Stimulated activated CD4-positive, alpha-beta T cell treated with anti-CD3 and anti-CD28 coated beads, Interleukin-4, amount 100 ng/mL, for 48 hours (primary cell): ENCODE measurements around the gene MYH13.

Experiments used
- DNase-seq, 2 donors: peaks; one replicate each; pipeline ENCODE4 v3.0.0-alpha.2; 2020; ENCODE audit warnings: low read depth in 2 of 2

MYH13 gene

DNA sequence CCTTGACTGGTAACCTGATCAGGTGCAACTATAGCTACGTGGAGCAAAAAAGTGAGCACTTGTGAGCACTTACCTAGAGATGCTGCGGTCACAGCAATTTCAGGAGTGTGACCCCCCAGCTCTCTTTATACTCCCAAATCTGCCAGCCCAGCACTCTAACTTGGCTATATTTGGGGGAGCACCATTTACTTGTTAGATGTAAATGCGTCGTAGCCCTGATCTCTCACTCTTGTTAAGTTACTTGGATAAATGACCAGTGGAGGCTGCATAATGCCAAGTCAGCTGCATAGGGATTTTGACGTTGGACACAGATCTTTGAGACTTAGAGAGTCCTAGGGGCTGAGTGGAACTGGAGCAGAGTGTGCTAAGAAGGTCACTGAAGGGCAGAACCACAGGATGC is at the start of gene MYH13:
MYH13 (minus strand) TSS at position 101 of the 400 bp plus-strand sequence. CDS start 8,476 bp downstream, outside the sequence.
- DNase-seq, result no peak

DNA sequence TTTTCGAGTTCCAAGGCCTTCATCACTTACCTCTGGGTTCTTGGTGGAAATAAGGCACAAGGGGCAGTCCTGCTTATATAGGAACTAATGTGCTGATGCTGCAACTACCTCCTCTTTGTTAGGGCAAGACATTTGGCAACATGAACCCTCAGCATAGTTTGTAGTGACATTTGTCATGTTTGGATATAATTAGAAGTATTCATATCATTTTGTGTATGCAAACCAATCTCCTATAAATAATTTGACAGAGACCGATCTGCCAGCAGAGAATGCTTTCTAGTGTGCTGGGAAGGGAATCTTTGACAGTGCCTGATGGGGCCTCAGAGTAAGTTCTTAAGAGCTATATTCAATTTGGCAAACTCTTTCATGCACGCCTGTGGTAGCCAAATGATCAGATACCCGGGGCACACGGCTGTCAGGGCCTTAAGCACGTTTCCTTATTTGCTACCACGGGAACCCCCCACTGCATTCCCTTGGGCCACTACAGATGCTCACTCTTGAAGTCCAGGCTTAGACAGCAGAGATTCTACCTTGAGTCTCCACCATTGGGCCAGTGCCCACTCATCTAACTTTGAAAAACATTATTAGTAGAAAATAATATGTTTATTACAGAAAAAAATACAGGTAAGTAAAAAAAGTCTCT is 49.2 kb upstream of the MYH13 start, which contains the start of gene MYH8:
MYH8 (minus strand) TSS at position 51 of the 643 bp plus-strand sequence. CDS start 1,723 bp downstream, outside the sequence.
- no peak for DNase-seq

DNA sequence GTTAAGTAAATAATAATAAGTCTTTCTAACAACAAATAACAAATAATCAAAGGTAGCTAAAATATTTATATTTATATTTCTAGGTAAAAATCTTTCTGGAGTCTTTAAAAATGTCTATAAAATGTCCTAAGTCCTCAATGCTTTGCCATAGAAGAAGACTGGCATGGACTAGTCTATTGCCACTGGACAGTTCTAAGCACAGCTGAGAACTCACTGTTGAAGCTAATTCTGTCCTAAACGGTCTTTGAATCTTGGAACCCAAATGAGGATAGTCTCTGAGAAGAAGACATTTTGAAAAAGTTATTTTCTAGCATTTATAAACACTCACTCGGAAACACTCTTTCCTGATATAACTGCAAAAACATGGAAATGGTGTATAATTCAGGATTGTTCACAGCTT is 48.4 kb upstream of the MYH13 start:
- no peak for DNase-seq

DNA sequence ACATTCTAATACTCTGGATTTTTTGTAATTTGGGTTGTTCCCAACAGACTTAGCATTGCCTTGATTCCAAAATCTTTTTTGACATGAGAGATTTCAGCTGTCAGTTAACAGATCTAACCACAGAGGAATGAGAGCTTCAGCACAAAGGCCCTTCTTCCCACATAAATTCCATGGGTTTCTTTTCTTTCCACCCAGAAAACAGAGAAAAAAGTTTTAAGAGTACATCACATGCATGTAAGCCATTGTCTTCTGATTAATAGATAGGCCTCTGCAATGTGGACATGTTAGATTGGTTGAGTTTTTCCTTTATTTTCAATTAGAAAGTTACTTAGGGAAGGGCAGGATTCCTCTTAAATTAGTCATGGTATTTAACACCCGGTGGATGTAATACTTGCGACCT is 48.0 kb upstream of the MYH13 start:
- no peak for DNase-seq

DNA sequence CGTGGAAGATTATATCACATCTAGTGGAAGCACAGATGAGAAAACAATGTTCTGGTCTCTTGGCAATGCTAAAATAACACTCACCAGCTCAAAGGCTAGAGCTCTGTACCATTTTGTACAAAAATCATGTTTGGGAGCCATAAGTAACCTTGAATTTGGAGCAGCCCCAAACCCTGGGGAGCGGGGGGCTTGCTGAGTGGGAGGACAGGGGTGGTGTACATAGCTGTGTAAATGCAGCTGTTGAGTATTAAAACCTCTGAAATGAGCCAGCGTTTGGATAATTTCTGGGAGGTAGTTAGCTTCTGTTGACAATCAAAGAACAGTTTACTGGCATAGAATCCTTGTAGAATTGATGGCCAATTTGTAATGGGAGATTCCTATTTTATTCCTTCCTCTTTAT is 44.6 kb upstream of the MYH13 start:
- no peak for DNase-seq

DNA sequence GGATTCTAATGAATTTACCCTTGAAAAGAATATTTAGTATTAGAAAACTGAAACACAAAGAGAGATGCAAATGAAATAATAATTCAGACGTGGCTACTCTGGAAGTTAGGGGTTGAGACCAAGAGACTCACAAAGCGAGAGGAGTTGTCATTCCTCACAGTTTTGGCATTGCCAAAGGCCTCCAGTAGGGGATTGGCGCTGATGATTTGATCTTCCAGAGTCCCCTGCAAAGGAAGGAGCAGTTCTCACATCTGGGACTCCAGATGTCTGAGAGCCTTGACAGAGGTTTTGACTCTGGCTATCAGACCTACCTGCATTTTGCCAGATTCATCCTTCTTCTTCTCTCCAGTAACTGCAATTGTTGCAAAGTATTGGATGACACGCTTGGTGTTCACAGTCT is 42.4 kb upstream of the MYH13 start:
- DNase-seq, result no peak

DNA sequence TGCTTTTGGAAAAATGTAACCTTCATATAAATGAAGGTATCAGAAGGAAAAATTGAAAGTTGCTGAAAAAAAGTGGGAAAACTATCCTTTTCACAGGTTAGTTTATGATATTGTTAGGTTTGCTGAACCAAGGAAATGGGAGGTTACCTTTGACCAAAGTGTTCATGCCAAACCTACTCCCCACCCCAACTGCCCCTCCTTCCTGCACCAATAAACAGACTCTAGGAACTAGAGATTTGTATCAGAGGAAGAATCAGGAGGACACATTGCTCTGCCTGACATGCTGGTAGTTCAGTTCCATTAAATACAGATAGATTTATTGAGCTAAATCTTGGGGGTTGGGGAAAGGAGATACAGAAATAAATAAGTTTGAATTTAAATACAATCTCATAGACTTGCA is 30.8 kb upstream of the MYH13 start:
- no peak for DNase-seq

DNA sequence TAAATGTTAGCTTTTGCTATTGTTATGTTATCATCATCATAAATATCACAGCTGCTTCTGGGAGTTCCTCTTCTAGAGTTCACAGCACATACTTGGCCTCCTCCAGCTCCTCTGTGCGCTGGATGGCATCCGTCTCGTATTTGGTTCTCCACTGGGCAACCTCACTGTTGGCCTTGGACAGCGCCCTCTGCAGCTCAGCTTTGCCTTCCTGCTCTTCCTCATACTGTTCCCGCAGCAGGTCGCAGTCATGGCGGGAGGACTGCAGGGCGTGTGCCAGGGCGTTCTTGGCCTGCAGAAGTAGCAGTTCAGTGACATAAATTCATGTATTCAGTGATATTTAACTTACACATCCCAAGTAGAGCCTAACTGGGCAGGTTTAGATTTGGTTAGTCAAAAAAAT is 25.5 kb upstream of the MYH13 start:
- DNase-seq, result no peak

DNA sequence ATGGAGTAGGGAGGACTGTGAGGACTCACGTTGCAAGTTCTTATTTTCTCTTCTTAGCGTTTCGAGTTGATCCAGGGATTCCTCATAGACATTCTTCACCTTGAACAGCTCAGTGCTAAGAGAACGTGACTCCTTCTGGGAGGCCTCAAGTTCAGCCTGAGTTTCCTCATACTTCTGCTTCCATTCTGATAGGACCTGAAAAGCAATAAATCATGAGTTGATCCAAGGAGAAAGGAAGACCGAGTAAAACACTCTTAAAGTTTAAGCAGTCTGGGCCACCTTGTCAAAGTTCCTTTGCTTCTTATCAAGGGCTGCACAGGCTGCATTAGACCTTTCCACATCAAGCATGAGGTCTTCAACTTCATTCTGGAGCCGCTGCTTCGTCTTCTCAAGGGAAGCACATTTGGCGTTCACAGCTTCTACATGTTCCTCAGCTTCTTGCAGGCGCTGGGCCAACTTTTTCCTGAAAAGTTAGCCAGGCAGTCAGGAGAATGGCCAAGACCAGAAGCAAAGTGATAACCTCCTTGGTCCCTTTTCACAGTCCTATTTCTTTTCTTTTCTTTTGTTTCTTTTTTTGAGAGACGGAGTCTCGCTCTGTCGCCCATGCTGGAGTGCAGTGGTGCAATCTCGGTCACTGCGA is 23.8 kb upstream of the MYH13 start:
- no peak for DNase-seq

DNA sequence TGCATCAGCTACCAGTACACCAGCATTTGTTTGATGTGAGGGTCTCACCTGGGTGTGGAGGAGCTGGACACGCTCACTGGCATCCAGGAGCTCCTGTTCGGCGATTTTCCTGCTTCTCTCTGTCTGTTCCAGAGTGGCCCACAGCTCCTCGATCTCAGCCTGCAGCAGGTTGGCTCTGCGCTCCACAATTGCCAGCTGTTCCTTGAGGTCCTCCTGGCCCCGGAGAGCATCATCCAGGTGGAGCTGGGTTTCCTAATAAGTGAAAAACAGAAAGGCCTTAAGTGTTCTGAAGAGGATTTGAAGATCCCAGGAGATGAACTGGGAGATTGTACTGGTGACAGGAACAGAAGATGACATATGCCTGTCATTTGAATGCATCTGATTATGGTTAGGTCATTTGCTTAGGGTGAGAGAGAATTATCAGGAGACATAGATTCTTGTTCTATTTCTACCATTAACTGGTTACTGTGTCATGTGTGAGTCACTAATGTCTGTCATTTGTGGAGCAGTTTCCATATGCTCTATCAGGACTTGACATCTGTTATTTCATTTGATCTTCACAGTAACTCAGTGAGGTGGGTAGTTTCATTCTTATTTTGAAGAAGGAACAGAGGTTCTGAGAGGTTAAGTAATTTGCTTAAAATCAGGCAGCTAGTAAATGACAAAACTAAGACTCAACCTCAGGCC is 21.5 kb upstream of the MYH13 start:
- no peak for DNase-seq

DNA sequence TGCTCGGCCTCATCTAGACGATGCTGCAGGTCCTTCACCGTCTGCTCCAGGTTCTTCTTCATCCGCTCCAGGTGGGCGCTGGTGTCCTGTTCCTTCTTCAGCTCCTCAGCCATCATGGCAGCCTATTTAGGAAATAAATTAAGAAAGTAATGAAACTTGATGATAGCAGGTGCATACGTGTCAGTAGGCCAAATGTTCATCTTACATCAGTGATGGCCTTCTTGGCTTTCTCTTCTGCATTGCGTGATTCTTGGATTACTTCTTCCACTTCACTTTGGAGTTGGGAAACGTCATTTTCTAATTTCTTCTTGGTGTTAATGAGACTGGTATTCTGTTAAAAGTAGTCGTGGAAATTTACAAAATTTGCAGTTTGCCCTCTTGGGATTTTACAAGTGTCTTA is 20.1 kb upstream of the MYH13 start:
- DNase-seq, result no peak

DNA sequence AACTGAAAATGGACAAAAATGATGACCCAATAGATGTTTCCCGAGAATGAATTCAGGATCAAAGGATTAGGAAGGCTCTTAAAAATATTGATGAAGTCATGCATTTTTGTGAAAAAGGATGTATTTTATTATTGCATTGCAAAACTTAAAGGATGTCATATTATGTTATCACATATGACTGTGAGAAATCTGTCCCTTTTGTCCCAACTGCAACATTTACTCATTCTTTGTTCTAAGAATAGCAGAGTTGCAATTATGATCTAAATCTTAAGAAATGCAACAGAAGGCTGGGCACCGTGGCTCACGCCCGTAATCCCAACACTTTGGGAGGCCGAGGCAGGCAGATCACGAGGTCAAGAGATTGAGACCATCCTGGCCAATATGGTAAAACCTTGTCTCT is 13.1 kb upstream of the MYH13 start:
- no peak for DNase-seq

DNA sequence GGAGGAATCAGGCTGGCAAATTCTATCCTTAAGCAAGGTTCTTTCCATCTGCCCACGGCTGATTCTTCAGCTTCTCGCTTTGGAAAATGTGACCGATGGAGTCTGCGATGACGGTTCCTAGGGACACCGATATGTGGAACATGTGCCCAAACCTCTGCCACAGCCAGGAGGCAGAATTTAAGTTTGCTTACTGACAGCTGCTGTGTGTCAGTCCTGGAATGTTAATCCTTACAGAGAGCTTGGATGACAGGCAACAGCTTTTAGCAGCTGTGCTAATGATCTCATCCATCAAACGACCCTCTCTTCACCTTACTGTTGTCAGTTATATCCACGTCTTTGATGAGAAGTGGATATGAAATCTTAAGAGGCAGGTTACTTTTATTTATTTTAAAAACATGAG is 11.4 kb upstream of the MYH13 start:
- DNase-seq, result no peak

DNA sequence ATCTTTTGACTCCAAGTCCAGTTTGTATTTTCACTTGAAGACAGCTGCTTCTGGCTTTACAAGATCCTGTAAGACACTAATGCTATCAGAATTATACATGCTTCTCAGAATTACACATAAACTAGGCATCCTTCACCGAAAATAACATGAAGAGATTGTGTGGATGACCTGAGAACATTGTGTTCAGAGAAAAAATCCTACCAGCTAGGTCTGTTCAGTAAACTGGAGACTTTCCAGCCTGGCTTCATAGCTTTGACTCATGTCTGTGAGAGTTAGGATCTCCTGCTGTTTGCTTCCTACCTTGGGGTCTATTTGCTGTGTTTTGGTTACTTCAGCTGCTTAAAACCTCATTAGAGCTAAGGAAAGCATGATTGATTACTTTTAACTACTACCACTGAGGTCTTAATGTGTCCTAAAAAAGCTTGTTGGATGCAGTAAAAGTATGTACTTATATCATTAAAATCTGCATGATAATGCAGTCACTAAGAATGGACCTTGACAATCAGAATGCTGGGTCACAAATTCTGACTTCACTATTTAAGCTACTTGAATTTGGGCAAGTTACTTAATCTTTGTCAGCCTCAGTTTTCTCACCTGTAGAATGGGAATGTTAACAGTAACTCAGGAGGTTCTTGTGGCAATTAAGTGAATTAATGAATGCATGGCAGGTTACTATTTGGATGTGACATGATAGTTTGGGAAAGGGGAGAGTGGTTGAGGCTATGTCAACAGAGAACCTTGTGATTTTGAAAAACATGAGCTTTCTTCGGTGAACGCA is 8.0 kb upstream of the MYH13 start:
- DNase-seq, result no peak

DNA sequence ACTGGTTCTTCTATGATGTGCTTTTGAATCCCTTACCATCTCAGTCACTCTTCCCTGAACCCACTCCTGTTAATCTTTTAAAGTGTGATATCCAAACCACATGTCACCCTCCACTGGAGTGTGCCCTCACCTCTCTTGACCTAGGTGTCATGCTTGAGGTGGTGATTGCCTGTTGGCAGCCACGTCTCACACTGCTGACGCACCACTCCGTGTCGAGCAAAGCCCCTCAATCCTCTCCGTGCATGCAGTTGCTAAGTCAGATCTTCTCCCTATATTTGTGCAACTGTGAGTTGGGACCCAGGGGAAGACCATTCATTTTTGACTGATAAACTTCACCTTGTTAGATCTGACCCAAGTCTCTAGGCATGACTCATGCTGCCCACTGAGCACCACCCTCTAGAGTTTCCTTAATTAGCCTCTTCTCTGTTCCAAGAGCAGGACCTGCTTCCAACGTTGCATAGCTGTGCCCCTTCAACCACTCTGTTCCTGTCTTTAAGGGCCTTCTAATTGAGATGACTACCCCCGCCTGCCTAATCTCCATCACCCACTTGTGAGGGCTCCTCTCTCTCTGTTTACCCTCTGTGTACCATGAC is 2.7 kb downstream of the MYH13 start:
- DNase-seq, result no peak

DNA sequence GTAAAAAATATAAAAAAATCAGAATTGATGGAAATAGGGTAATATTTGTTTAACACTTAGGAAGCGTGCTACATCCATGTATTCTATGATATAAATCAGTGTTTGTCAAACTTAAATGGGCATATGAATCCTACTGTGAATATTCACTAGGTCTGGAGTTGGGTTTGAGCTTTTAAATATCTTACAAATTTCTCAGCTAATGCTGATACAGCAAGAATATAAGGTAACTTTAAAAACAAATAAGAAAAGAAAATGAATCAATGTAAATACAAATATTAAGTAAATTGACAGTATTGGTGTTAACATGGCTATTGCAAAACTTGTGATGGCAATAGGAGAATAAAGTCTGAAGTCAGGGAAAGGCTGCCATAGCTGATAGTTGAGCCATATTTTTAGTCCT is 3.6 kb downstream of the MYH13 start:
- DNase-seq, result no peak

DNA sequence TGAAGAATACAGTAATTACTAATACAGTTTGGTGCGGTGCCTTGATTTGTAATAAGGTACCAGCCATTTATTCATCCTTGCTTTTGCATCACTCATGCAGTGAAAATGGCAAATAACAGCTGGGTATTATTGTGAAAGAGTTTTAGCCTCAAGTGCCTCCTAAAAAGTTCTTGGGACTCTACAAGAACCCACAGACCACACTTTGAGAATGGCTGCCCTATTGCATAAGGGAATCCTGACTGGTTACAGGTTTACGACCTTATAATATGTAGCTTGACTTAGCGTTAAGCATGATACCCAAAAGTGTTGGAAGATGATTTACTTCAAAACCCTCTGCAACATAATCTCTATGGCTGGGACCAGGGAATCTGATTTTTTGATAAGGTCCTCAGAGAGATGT is 4.2 kb downstream of the MYH13 start:
- no peak for DNase-seq

DNA sequence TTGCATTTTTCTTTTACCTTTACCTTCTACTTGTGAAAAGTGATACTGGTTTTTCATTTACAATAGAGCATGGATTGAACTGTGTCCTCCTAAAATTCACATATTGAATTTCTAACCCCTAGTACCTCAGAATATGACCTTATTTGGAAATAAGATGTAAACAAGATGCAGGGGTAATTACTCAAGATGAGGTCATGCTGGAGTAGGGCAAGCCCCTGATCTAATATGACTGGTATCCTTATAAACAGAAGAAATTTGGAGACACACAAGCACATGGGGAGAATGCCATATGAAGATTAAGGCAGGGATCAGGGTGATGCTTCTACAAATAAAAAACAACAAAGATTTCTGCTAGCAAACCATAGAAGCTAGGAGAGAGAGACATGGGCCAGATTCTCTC is 12.2 kb downstream of the MYH13 start:
- no peak for DNase-seq

DNA sequence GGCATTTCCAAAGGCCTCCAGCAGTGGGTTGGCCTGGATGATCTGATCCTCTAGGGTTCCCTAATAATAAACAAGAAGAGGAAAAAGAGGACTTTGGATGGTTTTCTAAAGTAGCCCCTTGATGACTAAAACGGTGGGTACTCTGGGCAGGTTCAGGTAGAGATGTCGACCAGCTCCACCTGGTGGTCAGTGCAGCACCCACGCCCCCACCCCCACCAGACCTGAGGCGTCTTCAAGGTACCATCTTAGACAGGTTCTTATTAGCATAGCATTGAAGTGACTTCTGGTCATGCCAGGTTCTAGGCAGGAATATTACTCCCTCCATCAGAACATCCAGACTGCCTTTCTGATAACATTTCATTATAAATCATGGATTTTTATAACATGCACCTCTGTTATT is 15.0 kb downstream of the MYH13 start:
- DNase-seq, result no peak

DNA sequence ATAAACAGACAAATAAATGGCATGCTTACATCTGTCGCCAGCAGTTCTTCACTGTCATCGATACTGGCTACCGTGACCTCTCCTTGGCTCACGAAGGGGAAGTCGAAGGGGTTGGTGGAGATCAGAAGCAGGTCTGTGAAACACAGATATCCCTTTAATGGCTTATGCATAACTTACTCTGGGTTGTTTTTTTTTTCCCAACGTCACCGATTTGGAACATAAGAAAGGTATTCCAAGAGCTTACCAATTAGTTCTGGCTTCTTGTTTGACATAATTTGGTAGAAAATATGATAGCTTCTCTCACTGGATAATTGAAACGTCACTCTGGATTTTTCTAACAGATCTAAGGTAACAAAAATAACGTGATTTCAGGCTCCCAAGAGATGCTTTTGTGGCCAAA is 18.2 kb downstream of the MYH13 start:
- no peak for DNase-seq

DNA sequence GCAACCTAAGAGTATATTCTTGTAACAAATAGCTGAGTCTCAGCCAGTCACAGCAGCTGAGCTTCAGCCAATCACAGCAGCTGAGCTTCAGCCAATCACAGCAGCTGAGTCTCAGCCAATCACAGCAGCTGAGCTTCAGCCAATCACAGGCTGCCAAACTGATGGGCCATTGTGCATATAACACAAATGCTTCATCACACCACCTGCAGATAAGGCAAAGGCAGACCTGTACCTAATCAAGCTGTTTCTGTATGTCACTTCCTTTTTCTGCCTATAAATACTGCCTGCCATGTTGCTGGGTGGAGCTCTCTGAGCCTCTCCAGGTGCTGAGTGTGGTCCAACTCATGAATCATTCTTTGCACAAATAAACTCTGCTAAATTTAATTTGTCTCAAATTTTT is 19.9 kb downstream of the MYH13 start:
- DNase-seq, result no peak

DNA sequence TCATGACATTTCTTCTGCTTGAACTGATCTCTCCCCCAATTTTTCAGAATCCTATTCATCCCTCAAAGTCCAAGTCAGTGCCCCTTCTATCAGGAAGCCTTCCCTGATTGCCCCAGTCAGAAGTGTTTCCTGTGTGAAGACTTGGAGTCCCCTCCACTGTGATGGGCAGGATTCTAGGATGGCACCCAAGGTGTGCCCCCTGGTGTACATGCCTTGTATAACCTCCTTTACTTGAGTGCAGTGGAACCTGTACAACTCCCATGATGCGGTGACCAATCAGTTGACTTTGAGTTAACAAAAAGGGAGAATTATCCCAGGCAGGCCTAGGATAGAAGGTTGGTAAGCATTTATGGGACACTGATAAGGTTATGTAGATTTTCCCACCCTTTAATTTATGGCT is 23.4 kb downstream of the MYH13 start:
- no peak for DNase-seq
